Central memory CD4-positive, alpha-beta T cell (primary cell): Measurements from ENCODE around the gene FERMT1.

Experiments used
- DNase-seq: peaks from one replicate; pipeline ENCODE4 v3.0.0; 2022
- total RNA-seq, 3 experiments: gene quantifications; one replicate each; lab custom pipeline; 2026; lab: John Stamatoyannopoulos, UW

FERMT1 gene
- 0 to 0.35 (median 0.11) reads per million in 3 experiments for total RNA-seq

- no peak for DNase-seq
Observed at GRCh38 chr20:6122873-6123648, at the start of gene FERMT1. Gene FERMT1, minus strand, starts transcription at chr20:6123030. Its CDS starts 3,476 bp downstream, at chr20:6119554.

- no peak for DNase-seq
Observed at GRCh38 chr20:6169251-6169650, 46.4 kb upstream of the FERMT1 start.

- no peak for DNase-seq
Observed at GRCh38 chr20:6168204-6168603, 45.4 kb upstream of the FERMT1 start.

GRCh38 chr20:6165346-6165745 lies 42.5 kb upstream of the FERMT1 start:
- no peak for DNase-seq

- no peak for DNase-seq
Observed at GRCh38 chr20:6164421-6165341, 41.9 kb upstream of the FERMT1 start.

GRCh38 chr20:6160736-6161135 lies 37.9 kb upstream of the FERMT1 start:
- DNase-seq: no peak

- DNase-seq: no peak
Observed at GRCh38 chr20:6157345-6157744, 34.5 kb upstream of the FERMT1 start.

GRCh38 chr20:6152777-6153176 lies 29.9 kb upstream of the FERMT1 start:
- DNase-seq: no peak

GRCh38 chr20:6148073-6148472 lies 25.2 kb upstream of the FERMT1 start:
- no peak for DNase-seq

GRCh38 chr20:6142348-6142993 lies 19.6 kb upstream of the FERMT1 start:
- DNase-seq: peak; percentile 12

GRCh38 chr20:6140947-6141346 lies 18.1 kb upstream of the FERMT1 start:
- no peak for DNase-seq

- no peak for DNase-seq
Observed at GRCh38 chr20:6135347-6135746, 12.5 kb upstream of the FERMT1 start.

GRCh38 chr20:6134592-6134991 lies 11.8 kb upstream of the FERMT1 start:
- DNase-seq: no peak

GRCh38 chr20:6130045-6130444 lies 7.2 kb upstream of the FERMT1 start:
- DNase-seq: no peak

- no peak for DNase-seq
Observed at GRCh38 chr20:6127825-6128224, 5.0 kb upstream of the FERMT1 start.

GRCh38 chr20:6126846-6127245 lies 4.0 kb upstream of the FERMT1 start:
- no peak for DNase-seq

GRCh38 chr20:6123649-6124014 lies 802 bp upstream of the FERMT1 start:
- DNase-seq: no peak

GRCh38 chr20:6122111-6122872 lies 538 bp downstream of the FERMT1 start:
- no peak for DNase-seq

- no peak for DNase-seq
Observed at GRCh38 chr20:6121504-6121903, 1.3 kb downstream of the FERMT1 start.

GRCh38 chr20:6120491-6120988 lies 2.3 kb downstream of the FERMT1 start:
- DNase-seq: no peak

- DNase-seq: no peak
Observed at GRCh38 chr20:6116758-6117157, 6.1 kb downstream of the FERMT1 start.

GRCh38 chr20:6115221-6115895 lies 7.5 kb downstream of the FERMT1 start:
- no peak for DNase-seq
